Kidney (tissue), 14 donors: ENCODE measurements around the gene PRLR. TPM values are rescaled to one million over a fixed set of nuclear protein-coding genes. Genes with fewer than 3 reads are reported as not detected.

Experiments used
- DNase-seq, 5 donors: peaks; one replicate each; pipeline ENCODE4 v3.0.0-alpha.2; 2013 to 2020
- FAIRE-seq: peaks from 2 replicates; lab custom pipeline; 2012; peaks lifted over from hg19 to GRCh38; lab: Jason Lieb, UNC
- H3K27ac ChIP-seq, 2 donors: one replicate each; pipeline ENCODE4 v1.7.0; 2013; ENCODE audit warnings: low read depth in 2 of 2, low read length in 2 of 2, inconsistent platforms in 1 of 2
- H3K27me3 ChIP-seq: one replicate; pipeline ENCODE4 v1.7.1; 2013; ENCODE audit warnings: low read length, inconsistent platforms; ENCODE audit not compliant: control insufficient read depth, insufficient read depth
- H3K36me3 ChIP-seq, 3 donors: one replicate each; pipeline versions ENCODE4 v1.7.0 to v1.7.1; 2013; ENCODE audit warnings: low read length in 3 of 3, control low read depth in 1 of 3, inconsistent platforms in 1 of 3; ENCODE audit not compliant: insufficient read depth in 3 of 3, control insufficient read depth in 2 of 3
- H3K4me1 ChIP-seq, 3 donors: one replicate each; pipeline versions ENCODE4 v1.7.0 to v1.7.1; 2013; ENCODE audit warnings: low read length in 3 of 3, inconsistent platforms in 1 of 3, low read depth in 1 of 3; ENCODE audit not compliant: control insufficient read depth in 2 of 3, insufficient read depth in 2 of 3
- H3K4me3 ChIP-seq, 3 donors: one replicate each; pipeline versions ENCODE4 v1.7.0 to v1.8.1; 2013; ENCODE audit warnings: low read length in 3 of 3, control low read depth in 1 of 3, inconsistent platforms in 1 of 3
- H3K9ac ChIP-seq, 3 donors: one replicate each; pipeline versions ENCODE4 v1.7.0 to v1.7.1; 2013; ENCODE audit warnings: low read length in 3 of 3, control low read depth in 1 of 3, inconsistent platforms in 1 of 3
- H3K9me3 ChIP-seq, 3 donors: one replicate each; pipeline versions ENCODE4 v1.7.0 to v1.7.1; 2013; ENCODE audit warnings: low read length in 3 of 3, control low read depth in 1 of 3, inconsistent platforms in 1 of 3; ENCODE audit not compliant: control insufficient read depth in 2 of 3, insufficient read depth in 1 of 3
- CTCF ChIP-seq: IDR thresholded peaks from 3 replicates; pipeline ENCODE4 v1.5.1; 2012; ENCODE audit warnings: mild to moderate bottlenecking, moderate library complexity, borderline replicate concordance; ENCODE audit not compliant: insufficient read depth; ENCODE audit errors: extremely low read depth
- intact Hi-C: fragments of 100-400 bp; cut with DNase I; formaldehyde crosslinking; loops from one replicate; pipeline ENCODE4 v1.11.1; 2022
- polyA plus RNA-seq: library from polyadenylated mRNA; stranded (reverse); fragments of 350-450 nt; fragmentation: Illumina TruSeq; extraction: RNeasy Lipid Tissue Mini Kit (QIAGEN cat#74804); gene quantifications from one replicate; pipeline ENCODE4 v1.2.3, GENCODE V29; 2014; ENCODE audit warnings: low read depth, low replicate concordance; ENCODE audit not compliant: insufficient read depth
- total RNA-seq: library from RNA; stranded (reverse); fragmentation: NEBNext Ultra II Directional; extraction: Animal tissue kit (Norgen Biotek cat#: 25700); gene quantifications from one replicate; pipeline ENCODE4 v1.2.1, GENCODE V29; 2021
- donor health status: control.
- donor health status: control.
- donor health status: control.
- donor health status: control.
- donor health status: control.
- donor health status: DM: yes; HTN: yes; CAD: no.
- donor health status: Normal renal cell carcinoma (clear cell type).

Gene PRLR
- total and polyA plus RNA-seq, 2 donors from 2014 or later = 6.3 to 9.3 TPM

GRCh38 chr5:35266276-35266675 lies 36.0 kb upstream of the PRLR start:
- Histone ChIP-seq H3K27ac (no peak overlapping the region), H3K4me3 (no peak overlapping the region), H3K9me3 (no peaks in the 10 kb centered on the region), H3K9ac (no peak overlapping the region), H3K27me3 (no peaks in the 10 kb centered on the region), H3K36me3 (no peaks in the 10 kb centered on the region), H3K4me1 (no peaks in the 10 kb centered on the region)
- FAIRE-seq (no peak), DNase-seq (no peak)
- intact Hi-C loops = no loop called here
- TF ChIP-seq CTCF = no peak

GRCh38 chr5:35264509-35264908 lies 34.2 kb upstream of the PRLR start:
- no peaks in the 10 kb centered on the region for H3K36me3 ChIP-seq
- DNase-seq (no peak), FAIRE-seq (no peak)
- H3K4me3 ChIP-seq = no peak overlapping the region
- no peaks in the 10 kb centered on the region for H3K9me3 ChIP-seq
- no peak for TF ChIP-seq CTCF
- no peak overlapping the region for H3K9ac ChIP-seq
- H3K4me1 ChIP-seq = no peaks in the 10 kb centered on the region
- intact Hi-C loops = no loop called here
- no peaks in the 10 kb centered on the region for H3K27me3 ChIP-seq
- H3K27ac ChIP-seq = no peak overlapping the region

- FAIRE-seq = no peak
- Histone ChIP-seq H3K27me3 (no peaks in the 10 kb centered on the region), H3K4me1 (no peaks in the 10 kb centered on the region), H3K9me3 (no peaks in the 10 kb centered on the region), H3K9ac (no peak overlapping the region), H3K4me3 (no peak overlapping the region), H3K27ac (no peak overlapping the region), H3K36me3 (no peaks in the 10 kb centered on the region)
- intact Hi-C loops = no loop called here
- no peak for TF ChIP-seq CTCF
- no peak for DNase-seq
Observed at GRCh38 chr5:35263266-35263877, 33.1 kb upstream of the PRLR start.

- no peak for TF ChIP-seq CTCF
- no peak overlapping the region for H3K9ac ChIP-seq
- H3K4me1 ChIP-seq = no peaks in the 10 kb centered on the region
- FAIRE-seq = no peak
- no peaks in the 10 kb centered on the region for H3K27me3 ChIP-seq
- H3K4me3 ChIP-seq = no peak overlapping the region
- DNase-seq = no peak
- intact Hi-C loops = no loop called here
- no peak overlapping the region for H3K27ac ChIP-seq
- H3K9me3 ChIP-seq = no peaks in the 10 kb centered on the region
- H3K36me3 ChIP-seq = no peaks in the 10 kb centered on the region
Observed at GRCh38 chr5:35253582-35253981, 23.3 kb upstream of the PRLR start.
